NCI-H146 treated with DMSO at 0.1 percent for 48 hours (cell line): ENCODE measurements around the gene INTS15.
A peak's percentile ranks its signal among the peaks of the same experiment; 100 is the strongest.
"Not testable (repeated sequence)": the region's sequence is repeated elsewhere in the genome, so short reads cannot be mapped to it uniquely, and the experiment has no call there.

Experiments used
- DNase-seq: peaks from one replicate; lab custom pipeline; 2025; ENCODE audit not compliant: unreplicated experiment; lab: John Stamatoyannopoulos, UW

Gene INTS15

DNA sequence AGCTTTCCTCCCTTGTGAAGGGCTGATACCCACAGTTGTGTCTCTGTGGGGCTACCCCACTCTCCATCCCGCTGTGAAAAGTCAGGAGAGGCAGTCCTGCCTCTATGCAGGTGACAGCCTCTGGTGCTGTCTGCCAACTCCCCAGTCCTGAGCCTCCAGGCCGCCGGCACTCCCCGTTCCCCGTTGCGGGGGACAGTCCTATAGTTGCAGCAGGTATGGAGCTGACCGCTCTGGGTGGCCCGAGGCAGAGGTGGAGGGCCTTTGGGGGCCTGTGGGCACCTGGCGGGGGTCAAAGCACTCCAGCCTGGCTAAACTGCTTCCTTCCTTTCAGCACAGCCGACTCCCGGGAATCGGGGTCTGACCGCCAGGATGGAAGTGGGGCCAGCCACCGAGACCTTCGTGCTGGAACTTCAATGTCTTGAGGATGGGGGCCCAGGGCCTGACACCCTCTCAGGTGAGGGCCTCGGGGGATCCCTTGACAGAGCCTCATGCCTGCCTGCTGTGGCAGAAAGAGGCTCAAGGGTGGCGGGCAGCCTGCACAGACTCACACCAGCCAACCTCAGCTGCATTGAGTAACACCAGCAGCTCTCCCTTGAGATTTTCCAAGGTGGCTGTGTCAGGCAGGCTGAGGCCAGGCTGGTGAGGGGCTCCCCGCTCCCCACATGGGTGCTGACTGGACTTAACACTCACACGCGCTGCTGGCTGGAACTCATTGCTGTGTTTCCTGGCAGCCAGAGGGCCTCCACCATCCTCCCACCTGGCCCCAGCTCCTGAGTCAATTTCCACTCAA is 27.2 kb downstream of the INTS15 start:
- DNase-seq: no peak

DNA sequence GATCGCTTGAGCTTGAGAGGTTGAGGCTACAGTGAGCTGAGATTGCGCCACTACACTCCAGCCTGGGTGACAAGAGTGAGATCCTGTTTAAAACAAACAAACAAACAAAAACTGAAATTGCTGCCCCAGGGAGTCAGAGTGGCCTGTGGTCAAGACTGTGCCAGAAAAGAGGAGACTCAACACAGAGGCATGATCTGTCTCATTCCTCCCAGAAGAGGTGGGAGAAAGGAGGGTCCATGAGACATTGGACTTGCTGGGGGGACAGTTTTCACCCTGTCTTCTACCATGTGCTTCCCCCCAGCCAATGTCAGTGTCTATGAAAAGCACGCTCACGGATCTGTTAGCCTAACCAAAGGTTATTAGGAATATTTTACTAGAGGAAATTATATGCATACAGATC is 28.8 kb downstream of the INTS15 start:
- no peak for DNase-seq

DNA sequence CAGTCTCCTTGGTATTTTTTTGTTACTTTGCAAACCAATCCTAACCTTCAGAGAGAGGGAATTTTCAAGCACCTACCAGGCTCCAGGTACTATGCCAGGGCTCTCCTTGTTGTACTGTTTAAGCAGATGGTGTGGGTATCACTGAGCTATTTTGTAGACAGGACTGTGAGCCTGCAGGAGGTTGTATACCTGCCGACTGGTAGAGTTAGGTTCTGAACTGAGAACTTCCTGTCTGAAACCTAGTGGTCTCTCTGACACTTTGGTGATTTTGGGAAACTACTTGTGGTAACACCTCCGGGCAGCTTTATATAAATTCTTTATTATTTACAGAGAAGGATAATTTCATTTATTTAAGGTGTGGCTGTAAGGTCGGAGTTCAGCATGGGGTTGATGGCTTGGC is 30.1 kb downstream of the INTS15 start:
- DNase-seq: no peak

DNA sequence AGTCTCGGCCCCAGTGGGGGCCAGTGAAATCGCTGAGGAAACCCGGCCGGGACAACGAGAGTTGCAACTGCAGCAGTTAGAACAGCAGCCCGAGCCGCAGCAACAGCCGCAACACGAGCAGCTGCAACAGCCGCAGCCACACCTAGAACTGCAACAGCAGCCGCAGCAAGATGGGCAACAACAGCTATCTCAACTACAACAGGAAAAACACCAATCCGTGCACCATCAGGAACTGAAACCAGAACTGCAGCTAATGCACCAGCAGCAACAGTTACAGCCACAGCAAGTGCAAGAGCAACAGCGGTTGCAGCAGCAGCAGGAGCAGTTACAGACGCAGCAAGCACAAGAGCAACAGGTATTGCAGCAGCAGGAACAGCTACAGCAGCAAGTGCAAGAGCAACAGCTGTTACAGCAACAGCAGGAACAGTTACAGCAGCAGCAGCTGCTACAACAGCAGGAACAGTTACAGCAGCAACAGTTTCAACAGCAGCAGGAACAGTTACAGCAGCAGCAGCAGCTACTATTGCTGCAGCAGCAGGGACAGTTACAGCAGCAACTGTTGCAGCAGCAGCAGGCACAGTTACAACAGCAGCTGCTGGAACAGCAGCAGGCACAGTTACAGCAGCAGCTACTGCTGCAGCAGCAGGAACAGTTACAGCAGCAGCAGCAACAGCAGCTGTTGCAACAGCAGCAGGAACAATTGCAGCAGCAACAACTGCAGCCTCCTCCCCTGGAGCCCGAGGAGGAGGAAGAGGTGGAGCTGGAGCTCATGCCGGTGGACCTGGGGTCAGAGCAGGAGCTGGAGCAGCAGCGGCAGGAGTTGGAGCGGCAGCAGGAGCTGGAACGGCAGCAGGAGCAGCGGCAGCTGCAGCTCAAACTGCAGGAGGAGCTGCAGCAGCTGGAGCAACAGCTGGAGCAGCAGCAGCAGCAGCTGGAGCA is 31.6 kb downstream of the INTS15 start:
- DNase-seq: no peak

DNA sequence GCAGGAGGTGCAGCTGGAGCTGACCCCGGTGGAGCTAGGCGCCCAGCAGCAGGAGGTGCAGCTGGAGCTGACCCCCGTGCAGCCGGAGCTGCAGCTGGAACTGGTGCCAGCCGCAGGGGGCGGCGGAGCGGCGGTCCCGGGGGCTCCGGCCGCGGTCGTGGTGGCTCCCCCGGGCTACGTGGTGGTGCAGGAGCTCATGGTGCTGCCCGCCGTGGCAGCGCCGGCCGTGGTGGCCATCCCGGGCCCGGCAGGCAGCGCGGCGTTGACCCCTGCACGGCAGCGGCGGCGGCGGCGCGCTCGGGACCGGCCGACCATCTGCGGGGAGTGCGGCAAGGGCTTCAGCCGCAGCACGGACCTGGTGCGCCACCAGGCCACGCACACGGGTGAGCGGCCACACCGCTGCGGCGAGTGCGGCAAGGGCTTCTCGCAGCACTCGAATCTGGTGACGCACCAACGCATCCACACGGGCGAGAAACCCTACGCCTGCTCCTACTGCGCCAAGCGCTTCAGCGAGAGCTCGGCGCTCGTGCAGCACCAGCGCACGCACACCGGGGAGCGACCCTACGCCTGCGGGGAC is 32.4 kb downstream of the INTS15 start:
- no peak for DNase-seq

DNA sequence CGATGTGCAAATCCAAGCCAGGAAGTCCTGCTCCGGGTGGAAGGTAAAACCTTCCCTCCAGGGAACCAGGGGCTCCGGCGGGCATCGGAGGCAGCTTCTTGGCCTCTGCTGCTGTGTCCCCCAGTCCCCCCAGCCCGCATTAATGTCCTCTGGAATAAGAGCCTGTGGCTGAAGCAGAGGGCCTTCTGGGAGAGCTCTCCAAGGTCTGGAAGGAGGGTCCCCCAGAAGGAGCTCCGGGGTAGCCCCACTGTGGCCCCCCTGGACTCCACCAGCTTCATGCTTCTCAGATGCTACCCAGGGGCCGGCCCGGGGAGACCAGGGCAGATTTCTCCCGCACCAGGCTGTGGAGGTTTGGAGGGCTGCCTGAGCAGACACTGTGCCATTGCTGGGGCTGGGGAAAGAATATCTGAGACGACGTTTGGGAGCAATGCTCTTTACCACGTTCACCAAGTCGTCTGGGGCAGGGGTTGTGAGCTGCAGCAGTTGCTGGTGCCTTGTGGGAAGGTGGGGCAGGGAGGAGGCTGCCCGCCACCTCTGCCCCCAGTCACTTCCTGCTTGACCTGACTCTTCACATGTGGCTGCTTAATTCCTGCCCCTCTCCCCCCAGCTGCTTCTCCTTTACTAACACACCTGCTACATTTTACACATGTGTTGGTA is 33.9 kb downstream of the INTS15 start:
- no peak for DNase-seq

DNA sequence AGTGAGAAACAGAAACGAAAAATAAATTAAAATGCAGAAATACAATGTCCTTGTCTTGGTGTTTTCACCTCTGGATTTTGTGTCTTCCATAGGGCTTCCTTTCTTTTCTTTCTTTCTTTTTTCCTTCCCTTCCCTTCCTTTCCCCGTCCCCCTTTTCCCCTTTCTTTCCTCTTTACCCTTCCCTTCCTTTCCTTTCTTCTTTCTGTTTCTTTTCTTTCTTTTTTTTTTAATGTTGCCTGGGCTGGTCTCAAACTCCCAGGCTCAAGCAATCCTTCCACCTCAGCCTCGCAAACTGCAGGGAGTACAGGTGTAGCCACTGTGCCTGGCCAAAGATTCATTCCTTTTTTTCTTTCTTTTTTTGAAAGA is 34.4 kb downstream of the INTS15 start:
- no peak for DNase-seq

DNA sequence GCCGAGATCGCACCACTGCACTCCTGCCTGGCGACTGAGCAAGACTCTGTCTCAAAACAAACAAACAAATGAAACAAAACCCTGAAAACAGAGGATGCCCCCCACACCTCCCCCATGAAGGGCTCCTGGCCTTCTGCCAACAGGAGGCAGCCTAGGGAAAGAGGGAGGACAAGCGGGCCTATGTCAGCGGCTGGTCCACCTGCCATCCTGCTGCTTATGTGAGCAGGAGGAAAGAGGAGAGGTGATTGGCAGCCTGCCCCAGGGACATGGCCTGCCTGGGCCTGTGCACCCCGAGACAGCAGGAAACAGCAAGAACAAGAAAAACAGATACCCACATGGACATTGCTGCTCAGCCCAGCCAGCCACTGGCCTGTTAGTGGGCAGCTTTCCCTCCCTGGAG is 38.2 kb downstream of the INTS15 start:
- no peak for DNase-seq

DNA sequence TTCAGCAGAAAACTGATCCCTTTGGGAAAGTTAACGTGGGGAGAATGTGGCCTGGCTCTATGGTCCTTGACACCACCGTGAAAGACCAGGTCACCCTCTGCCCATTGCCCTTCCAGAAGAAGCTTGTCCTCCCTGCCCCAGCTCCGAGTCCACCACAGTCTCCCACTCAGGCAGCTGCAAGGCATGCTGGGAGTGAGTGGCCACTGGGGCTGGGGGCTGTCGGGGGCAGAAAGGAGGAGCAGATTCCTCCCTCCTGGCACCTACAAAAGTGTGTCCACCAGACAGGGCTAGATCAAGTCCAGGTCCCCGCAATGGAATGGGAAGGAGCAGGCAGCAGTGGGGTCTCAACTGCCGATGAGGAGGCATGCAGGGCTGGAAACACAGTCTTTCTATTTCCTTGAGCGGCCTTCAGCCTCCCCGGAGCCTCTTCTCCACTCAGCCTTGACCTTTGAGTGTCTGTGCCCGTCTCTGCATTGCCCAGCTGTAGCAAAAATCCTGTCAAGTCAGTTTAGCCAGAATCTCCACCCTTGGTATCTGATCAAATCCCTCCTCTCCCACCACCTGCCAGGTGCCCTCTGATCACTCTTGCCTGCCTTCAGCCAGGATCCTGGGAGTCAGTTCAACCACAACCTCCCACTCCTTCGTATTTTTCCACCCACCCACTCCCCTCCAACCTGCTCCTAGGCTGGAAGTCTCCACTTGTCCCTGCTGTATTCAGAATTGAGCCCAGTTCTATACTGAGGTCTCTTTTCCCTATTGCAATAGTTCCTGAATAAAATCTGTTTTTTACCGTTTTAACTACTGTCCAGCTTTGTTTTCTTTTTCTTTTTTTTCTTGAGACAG is 40.4 kb downstream of the INTS15 start:
- no peak for DNase-seq

DNA sequence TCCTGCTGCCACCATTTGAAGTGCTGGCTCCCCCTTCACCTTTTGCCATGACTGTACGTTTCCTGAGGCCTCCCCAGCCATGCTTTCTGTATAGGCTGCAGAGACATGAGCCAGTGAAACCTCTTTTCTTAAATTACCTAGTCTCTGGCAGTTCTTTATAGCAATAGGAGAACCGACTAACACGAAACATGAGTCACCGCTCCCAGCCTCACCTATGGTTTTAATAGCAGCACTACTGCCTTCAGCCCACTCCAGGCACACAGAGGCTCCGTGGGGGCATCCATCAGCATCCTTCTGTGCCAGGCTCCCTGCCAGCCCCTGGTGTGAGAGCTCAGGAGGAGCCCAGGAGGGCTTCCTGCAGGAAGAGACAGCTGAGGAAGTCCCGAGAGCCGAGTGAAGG is 41.8 kb downstream of the INTS15 start:
- DNase-seq: no peak

DNA sequence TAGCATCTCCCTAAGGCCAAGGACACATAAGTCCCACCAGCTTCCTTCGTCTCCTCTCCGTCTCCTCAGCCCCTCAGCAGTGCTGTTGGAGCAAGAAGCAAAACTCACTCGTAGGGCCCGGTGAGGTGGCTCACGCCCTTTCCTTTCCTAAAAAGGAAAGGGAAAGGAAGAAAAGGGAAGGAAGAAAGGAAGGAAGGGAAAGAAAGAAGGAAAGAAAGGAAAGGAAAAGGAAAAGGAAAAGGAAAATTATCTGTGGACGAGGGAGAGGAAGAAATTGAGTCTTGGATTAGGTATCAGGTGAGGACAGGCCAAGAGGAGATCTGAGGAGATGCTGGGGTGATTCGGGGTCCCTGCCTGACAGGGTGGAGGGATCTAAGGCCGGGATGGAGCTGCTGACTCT is 44.2 kb downstream of the INTS15 start:
- no peak for DNase-seq

DNA sequence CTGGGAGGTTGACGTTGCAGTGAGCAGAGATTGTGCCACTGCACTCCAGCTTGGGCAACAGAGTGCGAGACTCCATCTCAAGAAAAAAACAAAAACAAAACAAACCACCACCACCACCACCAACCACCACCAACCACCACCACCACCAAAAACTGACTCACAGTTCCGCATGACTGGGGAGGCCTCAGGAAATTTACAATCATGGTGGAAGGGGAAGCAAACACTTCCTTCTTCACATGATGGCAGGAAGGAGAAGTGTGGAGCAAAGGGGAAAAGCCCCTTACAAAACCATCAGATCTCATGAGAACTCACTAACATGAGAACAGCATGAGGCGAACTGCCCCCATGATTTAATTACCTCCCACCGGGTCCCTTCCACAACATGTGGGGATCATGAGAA is 45.1 kb downstream of the INTS15 start:
- not testable (repeated sequence) for DNase-seq

DNA sequence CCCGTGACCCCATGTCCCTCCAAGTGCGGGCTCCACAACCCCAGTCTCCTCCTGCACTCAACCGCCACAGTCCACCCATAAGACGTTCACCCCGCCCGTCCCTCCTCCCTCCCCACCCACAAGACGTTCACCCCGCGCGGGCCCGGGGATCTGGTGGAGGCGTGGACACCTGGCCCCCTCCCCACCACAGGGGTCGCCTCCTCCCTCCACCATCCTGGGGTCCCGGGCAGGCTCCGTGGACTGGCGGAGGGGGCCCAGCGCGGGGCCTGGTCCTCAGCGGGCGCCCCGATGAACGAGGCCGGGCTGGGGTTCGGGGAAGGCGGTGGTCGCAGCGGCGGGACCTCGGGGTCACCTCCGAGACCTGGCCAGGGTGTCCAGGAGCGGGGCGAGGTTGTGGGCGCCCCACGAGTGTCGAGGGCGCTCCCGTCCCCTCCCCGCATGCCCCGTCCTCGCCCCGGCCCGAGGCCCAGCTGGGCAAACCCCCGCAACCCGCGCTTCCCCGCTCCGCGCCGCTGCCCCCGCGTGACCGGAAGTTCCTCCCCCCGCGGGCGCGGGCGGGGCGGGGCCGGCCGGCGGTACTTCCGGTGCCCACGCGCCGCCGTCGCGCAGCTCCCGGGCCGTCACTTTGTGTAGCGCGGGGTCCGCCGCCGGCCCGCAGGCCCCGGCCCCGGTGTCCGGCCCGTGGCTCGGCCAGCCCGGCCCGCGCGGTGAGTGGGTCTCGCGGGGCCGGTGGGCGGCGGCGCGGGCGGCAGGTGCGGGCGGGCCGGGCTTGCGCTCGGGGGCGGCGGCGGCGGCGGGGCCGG is 47.1 kb downstream of the INTS15 start, which contains the start of gene ZNF316:
TSS of gene ZNF316 (plus strand) at position 578 of the 803 bp plus-strand sequence. CDS start 5,092 bp downstream, outside the sequence.
- DNase-seq: peak; percentile 5

DNA sequence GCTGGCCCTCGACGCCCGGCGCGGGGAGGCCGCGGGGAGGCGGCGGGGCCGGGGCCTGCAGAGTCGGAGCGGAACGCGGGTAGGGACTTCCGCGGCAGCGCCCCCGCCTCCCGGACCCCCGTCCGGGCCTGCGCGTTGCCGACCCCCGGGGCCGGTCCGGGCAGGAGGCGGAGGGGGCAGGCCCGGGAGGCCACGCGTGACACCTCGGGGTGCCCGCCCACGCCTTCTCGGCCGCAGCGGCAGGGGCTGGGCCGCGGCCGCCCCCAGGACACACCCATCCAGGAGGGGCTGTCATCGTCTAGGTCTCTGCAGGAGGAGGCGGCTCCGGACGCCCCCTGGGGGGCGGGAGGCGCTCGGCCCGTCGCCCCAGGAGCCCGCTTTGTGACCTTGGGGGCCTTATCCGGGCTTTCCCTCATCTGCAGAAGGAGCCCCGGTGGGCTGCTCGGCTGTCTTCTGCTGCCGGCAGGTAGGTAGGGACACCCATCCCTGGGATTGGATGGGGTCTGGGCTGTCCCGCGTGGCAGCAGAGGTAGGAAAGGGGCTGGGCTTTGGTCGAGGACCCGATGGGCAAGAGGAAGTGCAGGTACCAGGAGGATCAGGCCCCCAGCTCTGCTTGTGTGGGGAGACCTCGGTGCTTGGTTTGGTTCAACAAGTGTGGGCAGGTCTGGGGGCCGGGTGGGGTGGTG is 47.9 kb downstream of the INTS15 start:
- peak; percentile 21 for DNase-seq

DNA sequence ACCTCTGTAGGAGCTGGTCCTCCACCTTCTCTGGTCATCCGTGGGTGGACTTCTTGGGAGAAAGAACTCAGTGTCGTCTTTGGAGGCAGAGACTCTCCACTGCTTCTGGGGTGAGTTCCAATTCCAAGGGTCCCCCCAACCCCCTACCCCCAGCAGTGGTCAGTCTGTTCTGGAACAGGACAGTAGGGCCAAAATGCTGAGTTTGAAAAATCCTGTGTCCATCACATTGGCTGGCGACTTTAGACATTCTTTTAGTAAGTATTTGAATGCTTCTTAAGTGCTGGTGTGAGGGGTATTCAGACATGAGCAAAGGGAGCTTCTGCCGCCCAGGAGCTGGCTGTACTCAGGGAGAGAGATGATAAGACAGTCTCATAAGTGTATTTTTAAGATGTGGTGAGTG is 49.2 kb downstream of the INTS15 start:
- no peak for DNase-seq

DNA sequence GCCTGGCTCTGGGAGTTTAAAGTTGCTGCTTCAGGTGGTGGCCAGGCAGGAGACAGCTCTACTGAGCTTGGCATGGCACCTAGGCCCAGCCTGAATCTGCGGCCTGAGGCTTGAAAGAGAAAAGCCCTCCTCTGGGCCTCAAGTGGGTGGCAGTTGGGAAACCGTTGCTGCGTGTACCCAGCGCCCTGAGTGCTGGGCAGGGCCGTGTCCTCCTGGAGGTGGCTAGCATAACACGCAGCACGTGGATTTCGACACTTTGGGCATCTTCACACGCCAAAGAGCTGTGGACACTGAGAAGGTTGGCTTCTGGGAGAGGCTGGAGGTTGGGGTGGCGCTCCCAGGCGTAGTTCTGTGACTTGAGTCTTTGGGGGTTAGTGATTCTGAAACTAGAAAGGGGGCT is 49.8 kb downstream of the INTS15 start:
- no peak for DNase-seq

DNA sequence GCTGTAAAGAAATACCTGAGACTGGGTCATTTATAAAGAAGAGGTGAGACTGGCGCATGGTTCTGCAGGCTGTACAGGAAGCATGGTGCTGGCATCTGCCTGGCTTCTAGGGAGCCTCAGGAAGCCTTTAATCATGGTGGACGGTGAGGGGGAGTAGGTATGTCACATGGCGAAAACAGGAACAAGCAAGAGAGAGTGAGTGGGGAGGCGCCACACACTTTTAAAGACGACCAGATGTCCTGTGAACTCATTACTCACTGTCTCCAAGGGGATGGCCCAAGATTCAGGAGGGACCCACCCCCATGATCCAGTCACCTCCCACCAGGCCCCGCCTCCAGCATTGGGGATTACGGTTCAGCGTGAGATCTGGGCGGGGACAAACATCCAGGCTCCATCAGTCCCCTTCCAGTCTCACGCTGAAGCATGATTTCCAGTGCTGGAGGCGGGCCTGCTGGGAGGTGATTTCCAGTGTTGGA is 50.5 kb downstream of the INTS15 start:
- no peak for DNase-seq

DNA sequence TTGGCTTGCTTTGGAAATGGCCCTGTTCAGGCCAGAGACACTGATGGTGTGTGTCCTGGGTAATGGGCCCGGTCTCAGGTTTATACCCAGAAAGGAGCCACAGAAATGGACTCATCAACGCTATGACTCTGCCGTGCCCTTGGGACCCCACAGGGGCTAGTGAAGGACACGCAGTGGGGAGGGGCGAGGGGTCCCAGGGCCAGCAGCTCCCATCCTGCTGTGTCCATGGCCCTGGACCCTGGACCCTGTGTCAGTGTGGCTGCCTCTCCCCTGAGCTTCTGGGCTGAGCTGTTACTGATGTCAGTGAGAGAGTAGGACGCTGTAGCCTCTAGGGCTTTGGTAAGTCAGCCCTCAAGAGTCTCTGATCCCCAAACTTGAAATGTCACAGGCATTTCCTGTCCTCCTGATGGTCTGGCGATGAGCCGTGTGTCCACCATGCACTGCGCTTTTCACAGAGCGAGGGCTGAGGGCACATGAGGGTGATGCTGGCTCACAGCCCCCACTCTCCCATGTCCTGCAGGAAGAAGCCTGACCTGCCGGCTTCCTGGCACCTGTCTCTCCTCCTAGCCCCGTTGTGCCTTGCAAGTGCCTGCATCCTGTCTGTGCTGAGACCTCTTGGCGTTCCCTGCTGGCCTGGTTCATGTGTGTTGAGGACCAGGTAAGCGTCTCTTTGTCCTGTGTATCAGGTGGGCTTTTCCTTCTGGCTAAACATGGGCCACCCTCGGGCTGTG is 51.6 kb downstream of the INTS15 start:
- DNase-seq: no peak
